ENCODE results near the gene GPR160.

The GPR160 gene

GRCh38 chr3:170077361-170077760 is 39.6 kb downstream of the GPR160 start:
- Mint-ChIP-seq H3K27me3 (no peaks in the 10 kb centered on the region), H3K36me3 (peaks cover 9% of the 10 kb centered on the region), H3K4me1 (peaks cover 4% of the 10 kb centered on the region), H3K9me3 (no peaks in the 10 kb centered on the region), H3K4me3 (no peak overlapping the region), H3K27ac (no peak overlapping the region)

- Mint-ChIP-seq H3K4me3 (no peak overlapping the region), H3K4me1 (peaks cover 4% of the 10 kb centered on the region), H3K27ac (no peak overlapping the region), H3K9me3 (no peaks in the 10 kb centered on the region), H3K36me3 (peaks cover 6% of the 10 kb centered on the region), H3K27me3 (no peaks in the 10 kb centered on the region)
These were observed 41.0 kb downstream of the GPR160 start for GRCh38 chr3:170078620-170079281.

GRCh38 chr3:170079536-170080165 is 41.9 kb downstream of the GPR160 start:
- Mint-ChIP-seq H3K4me3 (no peak overlapping the region), H3K27me3 (no peaks in the 10 kb centered on the region), H3K9me3 (no peaks in the 10 kb centered on the region), H3K27ac (no peak overlapping the region), H3K36me3 (peaks cover 8% of the 10 kb centered on the region), H3K4me1 (peaks cover 4% of the 10 kb centered on the region)

GRCh38 chr3:170080605-170081004 is 42.8 kb downstream of the GPR160 start:
- Mint-ChIP-seq H3K4me1 (peaks cover 4% of the 10 kb centered on the region), H3K9me3 (no peaks in the 10 kb centered on the region), H3K27ac (peak overlapping the region; percentile 76), H3K36me3 (peaks cover 8% of the 10 kb centered on the region), H3K4me3 (no peak overlapping the region), H3K27me3 (no peaks in the 10 kb centered on the region)

GRCh38 chr3:170081079-170081741 is 43.4 kb downstream of the GPR160 start:
- Mint-ChIP-seq H3K9me3 (no peaks in the 10 kb centered on the region), H3K27me3 (no peaks in the 10 kb centered on the region), H3K4me3 (no peak overlapping the region), H3K36me3 (peaks cover 9% of the 10 kb centered on the region), H3K4me1 (peaks cover 4% of the 10 kb centered on the region), H3K27ac (no peak overlapping the region)

- H3K27ac Mint-ChIP-seq, result peak overlapping the region; percentile 69
- H3K36me3 Mint-ChIP-seq, result peaks cover 10% of the 10 kb centered on the region
- no peak overlapping the region for H3K4me3 Mint-ChIP-seq
- no peaks in the 10 kb centered on the region for H3K27me3 Mint-ChIP-seq
- no peaks in the 10 kb centered on the region for H3K4me1 Mint-ChIP-seq
- no peaks in the 10 kb centered on the region for H3K9me3 Mint-ChIP-seq
These were observed 45.5 kb downstream of the GPR160 start for GRCh38 chr3:170083343-170083742.

GRCh38 chr3:170085396-170085795 is 47.6 kb downstream of the GPR160 start:
- Mint-ChIP-seq H3K9me3 (no peaks in the 10 kb centered on the region), H3K4me1 (no peaks in the 10 kb centered on the region), H3K27ac (peak overlapping the region; percentile 65), H3K4me3 (no peak overlapping the region), H3K36me3 (peaks cover 13% of the 10 kb centered on the region), H3K27me3 (no peaks in the 10 kb centered on the region)

- Mint-ChIP-seq H3K27ac (peak overlapping the region; percentile 69), H3K36me3 (peaks cover 16% of the 10 kb centered on the region), H3K4me3 (no peak overlapping the region), H3K9me3 (no peaks in the 10 kb centered on the region), H3K4me1 (peaks cover 8% of the 10 kb centered on the region), H3K27me3 (no peaks in the 10 kb centered on the region)
These were observed 52.2 kb downstream of the GPR160 start for GRCh38 chr3:170089862-170090600.

- Mint-ChIP-seq H3K4me3 (no peak overlapping the region), H3K9me3 (no peaks in the 10 kb centered on the region), H3K27ac (peak overlapping the region; percentile 69), H3K36me3 (peaks cover 17% of the 10 kb centered on the region), H3K27me3 (no peaks in the 10 kb centered on the region), H3K4me1 (peaks cover 12% of the 10 kb centered on the region)
These were observed 52.8 kb downstream of the GPR160 start for GRCh38 chr3:170090601-170090981.

- Mint-ChIP-seq H3K4me3 (no peak overlapping the region), H3K27ac (peak overlapping the region; percentile 5), H3K27me3 (no peaks in the 10 kb centered on the region), H3K9me3 (no peaks in the 10 kb centered on the region), H3K36me3 (peaks cover 23% of the 10 kb centered on the region), H3K4me1 (peaks cover 17% of the 10 kb centered on the region)
These were observed 55.1 kb downstream of the GPR160 start for GRCh38 chr3:170092907-170093306.

- no peaks in the 10 kb centered on the region for H3K9me3 Mint-ChIP-seq
- no peak overlapping the region for H3K4me3 Mint-ChIP-seq
- H3K4me1 Mint-ChIP-seq, result peaks cover 37% of the 10 kb centered on the region
- peaks cover 30% of the 10 kb centered on the region for H3K36me3 Mint-ChIP-seq
- H3K27ac Mint-ChIP-seq, result peak overlapping the region; percentile 76
- H3K27me3 Mint-ChIP-seq, result no peaks in the 10 kb centered on the region
These were observed 58.0 kb downstream of the GPR160 start for GRCh38 chr3:170095771-170096170.

GRCh38 chr3:170096342-170096741 is 58.5 kb downstream of the GPR160 start:
- H3K36me3 Mint-ChIP-seq, result peaks cover 27% of the 10 kb centered on the region
- no peaks in the 10 kb centered on the region for H3K9me3 Mint-ChIP-seq
- no peak overlapping the region for H3K4me3 Mint-ChIP-seq
- H3K4me1 Mint-ChIP-seq, result peaks cover 37% of the 10 kb centered on the region
- H3K27ac Mint-ChIP-seq, result peak overlapping the region; percentile 21
- no peaks in the 10 kb centered on the region for H3K27me3 Mint-ChIP-seq

GRCh38 chr3:170098753-170099152 is 61.0 kb downstream of the GPR160 start:
- peak overlapping the region; percentile 91 for H3K27ac Mint-ChIP-seq
- H3K4me1 Mint-ChIP-seq, result peaks cover 43% of the 10 kb centered on the region
- H3K27me3 Mint-ChIP-seq, result no peaks in the 10 kb centered on the region
- H3K36me3 Mint-ChIP-seq, result peaks cover 31% of the 10 kb centered on the region
- no peaks in the 10 kb centered on the region for H3K9me3 Mint-ChIP-seq
- peak overlapping the region; percentile 37 for H3K4me3 Mint-ChIP-seq

- Mint-ChIP-seq H3K4me3 (no peak overlapping the region), H3K9me3 (no peaks in the 10 kb centered on the region), H3K4me1 (peaks cover 27% of the 10 kb centered on the region), H3K27me3 (no peaks in the 10 kb centered on the region), H3K27ac (peak overlapping the region; percentile 87), H3K36me3 (peaks cover 22% of the 10 kb centered on the region)
These were observed 63.1 kb downstream of the GPR160 start for GRCh38 chr3:170100944-170101343.

GRCh38 chr3:170102431-170102830 is 64.6 kb downstream of the GPR160 start:
- H3K27ac Mint-ChIP-seq, result no peak overlapping the region
- peaks cover 29% of the 10 kb centered on the region for H3K4me1 Mint-ChIP-seq
- no peak overlapping the region for H3K4me3 Mint-ChIP-seq
- H3K36me3 Mint-ChIP-seq, result peaks cover 17% of the 10 kb centered on the region
- H3K9me3 Mint-ChIP-seq, result no peaks in the 10 kb centered on the region
- no peaks in the 10 kb centered on the region for H3K27me3 Mint-ChIP-seq

GRCh38 chr3:170107941-170108340 is 70.1 kb downstream of the GPR160 start:
- Mint-ChIP-seq H3K36me3 (peaks cover 27% of the 10 kb centered on the region), H3K9me3 (no peaks in the 10 kb centered on the region), H3K27me3 (no peaks in the 10 kb centered on the region), H3K4me1 (peaks cover 36% of the 10 kb centered on the region), H3K4me3 (no peak overlapping the region), H3K27ac (no peak overlapping the region)

Data from activated naive CD4-positive, alpha-beta T cell treated with anti-CD3 and anti-CD28 coated beads, Interleukin-2, amount 50 U/mL, for 24 hours (primary cell).